Vagina (tissue), 2 donors: ENCODE data around the gene FKBP15. TPM values are rescaled to one million over a fixed set of nuclear protein-coding genes. Genes with fewer than 3 reads are reported as not detected.
"Not testable (repeated sequence)": the region's sequence is repeated elsewhere in the genome, so short reads cannot be mapped to it uniquely, and the experiment has no call there.

Experiments used
- DNase-seq, 2 donors: peaks; one replicate each; pipeline ENCODE4 v3.0.0-alpha.2; 2017; ENCODE audit errors: extremely low spot score in 2 of 2
- H3K27ac ChIP-seq: fragments of 200-600 bp; sonication (generic); one replicate; pipeline ENCODE4 v1.5.1; 2019
- H3K27me3 ChIP-seq: fragments of 200-600 bp; sonication (generic); one replicate; pipeline ENCODE4 v1.5.1; 2019
- H3K36me3 ChIP-seq, 2 donors: fragments of 200-600 bp; sonication (generic); one replicate each; pipeline ENCODE4 v1.5.1; 2017 to 2019
- H3K4me1 ChIP-seq: fragments of 200-600 bp; sonication (generic); one replicate; pipeline ENCODE4 v1.5.1; 2019
- H3K4me3 ChIP-seq, 2 donors: fragments of 200-600 bp; sonication (generic); 1 replicate in 1 of 2; 2 replicates in 1 of 2; pipeline ENCODE4 v1.5.1; 2016 to 2019
- H3K9me3 ChIP-seq: fragments of 200-600 bp; sonication (generic); one replicate; pipeline ENCODE4 v1.5.1; 2019
- CTCF ChIP-seq, 3 experiments: fragments of 450-650 bp in 2 of 3; fragments of 200-600 bp in 1 of 3; sonication (generic) in 1 of 3; IDR thresholded peaks; one replicate each; pipeline ENCODE4 v1.5.1; 2017 to 2019; ENCODE audit warnings: antibody characterized with exemption in 3 of 3, mild to moderate bottlenecking in 2 of 3, moderate library complexity in 2 of 3
- POLR2A ChIP-seq, 2 donors: fragments of 450-650 bp; IDR thresholded peaks; one replicate each; pipeline ENCODE4 v1.6.1; 2017; ENCODE audit warnings: antibody characterized with exemption in 2 of 2, mild to moderate bottlenecking in 2 of 2, moderate library complexity in 2 of 2
- POLR2AphosphoS5 ChIP-seq, 2 donors: sonication (generic); formaldehyde crosslinking; IDR thresholded peaks; one replicate each; pipeline ENCODE4 v1.9.0; 2017; ENCODE audit warnings: antibody characterized with exemption in 2 of 2, mild to moderate bottlenecking in 2 of 2, low read depth in 1 of 2; ENCODE audit not compliant: insufficient read depth in 1 of 2
- intact Hi-C: fragments of 100-400 bp; cut with DNase I; formaldehyde crosslinking; loops from one replicate; pipeline ENCODE4 v1.15.1; 2023
- total RNA-seq: library from RNA; depleted of rRNA; stranded (reverse); fragments of >200 nt; gene quantifications from one replicate; pipeline ENCODE4 v1.2.3, GENCODE V29; 2016

The FKBP15 gene
- total RNA-seq, 1 donor from 2014 or later, result 28.7 TPM

- DNase-seq, result no peak
- H3K36me3 ChIP-seq, result no peaks in the 10 kb centered on the region
- H3K9me3 ChIP-seq, result no peaks in the 10 kb centered on the region
- no peaks in the 10 kb centered on the region for H3K27me3 ChIP-seq
- H3K4me1 ChIP-seq, result no peaks in the 10 kb centered on the region
- no peak overlapping the region for H3K4me3 ChIP-seq
- intact Hi-C loops, result no loop called here
- TF ChIP-seq CTCF (IDR thresholded peaks at IDR 0.05) (no peak), POLR2AphosphoS5 (IDR thresholded peaks at IDR 0.05; ENCODE audit: insufficient read depth in 1 of 2, low read depth in 1 of 2) (no peak), POLR2A (IDR thresholded peaks at IDR 0.05) (no peak)
- no peak overlapping the region for H3K27ac ChIP-seq
Measured at GRCh38 chr9:113244556-113244955, 23.5 kb upstream of the FKBP15 start.

- H3K27me3 ChIP-seq, result no peaks in the 10 kb centered on the region
- no peak overlapping the region for H3K27ac ChIP-seq
- intact Hi-C loops, result no loop called here
- no peak for DNase-seq
- no peaks in the 10 kb centered on the region for H3K36me3 ChIP-seq
- no peak overlapping the region for H3K4me3 ChIP-seq
- H3K4me1 ChIP-seq, result no peaks in the 10 kb centered on the region
- TF ChIP-seq POLR2A (IDR thresholded peaks at IDR 0.05) (no peak), POLR2AphosphoS5 (IDR thresholded peaks at IDR 0.05; ENCODE audit: insufficient read depth in 1 of 2, low read depth in 1 of 2) (no peak), CTCF (IDR thresholded peaks at IDR 0.05) (no peak)
- H3K9me3 ChIP-seq, result no peaks in the 10 kb centered on the region
Measured at GRCh38 chr9:113241161-113241560, 20.1 kb upstream of the FKBP15 start.

- Histone ChIP-seq H3K9me3 (no peaks in the 10 kb centered on the region), H3K27me3 (no peaks in the 10 kb centered on the region), H3K27ac (no peak overlapping the region), H3K36me3 (no peaks in the 10 kb centered on the region), H3K4me1 (no peaks in the 10 kb centered on the region), H3K4me3 (no peak overlapping the region)
- DNase-seq, result no peak
- TF ChIP-seq POLR2A (IDR thresholded peaks at IDR 0.05) (no peak), POLR2AphosphoS5 (IDR thresholded peaks at IDR 0.05; ENCODE audit: insufficient read depth in 1 of 2, low read depth in 1 of 2) (no peak), CTCF (IDR thresholded peaks at IDR 0.05) (no peak)
- intact Hi-C loops, result no loop called here
Measured at GRCh38 chr9:113238859-113239232, 17.8 kb upstream of the FKBP15 start.

GRCh38 chr9:113238202-113238858, 17.3 kb upstream of the FKBP15 start:
- intact Hi-C loops, result no loop called here
- TF ChIP-seq POLR2AphosphoS5 (IDR thresholded peaks at IDR 0.05; ENCODE audit: insufficient read depth in 1 of 2, low read depth in 1 of 2) (no peak), POLR2A (IDR thresholded peaks at IDR 0.05) (no peak), CTCF (IDR thresholded peaks at IDR 0.05) (no peak)
- Histone ChIP-seq H3K27me3 (no peaks in the 10 kb centered on the region), H3K4me3 (no peak overlapping the region), H3K4me1 (peaks cover 2% of the 10 kb centered on the region), H3K9me3 (no peaks in the 10 kb centered on the region), H3K27ac (no peak overlapping the region), H3K36me3 (no peaks in the 10 kb centered on the region)
- no peak for DNase-seq

- Histone ChIP-seq H3K36me3 (no peaks in the 10 kb centered on the region), H3K4me1 (peaks cover 6% of the 10 kb centered on the region), H3K9me3 (no peaks in the 10 kb centered on the region), H3K27ac (no peak overlapping the region), H3K4me3 (no peak overlapping the region), H3K27me3 (no peaks in the 10 kb centered on the region)
- no peak for DNase-seq
- intact Hi-C loops, result no loop called here
- no peak for TF ChIP-seq POLR2AphosphoS5 (IDR thresholded peaks at IDR 0.05; ENCODE audit: insufficient read depth in 1 of 2, low read depth in 1 of 2)
- TF ChIP-seq CTCF (IDR thresholded peaks at IDR 0.05), result no peak
- TF ChIP-seq POLR2A (IDR thresholded peaks at IDR 0.05), result no peak
Measured at GRCh38 chr9:113237026-113237425, 15.9 kb upstream of the FKBP15 start.

GRCh38 chr9:113235701-113236255, 14.7 kb upstream of the FKBP15 start:
- intact Hi-C loops, H3K9me3 ChIP-seq, H3K27ac ChIP-seq, H3K4me3 ChIP-seq, H3K4me1 ChIP-seq, H3K27me3 ChIP-seq, H3K36me3 ChIP-seq, DNase-seq: not testable (repeated sequence)
